Smooth muscle cell (in vitro differentiated cells): Measurements from ENCODE around the gene LILRB2. TPM values are rescaled to one million over a fixed set of nuclear protein-coding genes. Genes with fewer than 3 reads are reported as not detected.
"Not testable (repeated sequence)": the region's sequence is repeated elsewhere in the genome, so short reads cannot be mapped to it uniquely, and the experiment has no call there.

Source experiments
- DNase-seq: peaks from one replicate; lab custom pipeline; 2025; ENCODE audit not compliant: unreplicated experiment; lab: John Stamatoyannopoulos, UW
- H2AFZ ChIP-seq: fragments of 200-600 bp; sonication (generic); 2 replicates; pipeline ENCODE4 v1.6.0; 2016; ENCODE audit warnings: antibody characterized with exemption, low read depth, mild to moderate bottlenecking
- H3F3A ChIP-seq: fragments of 200-600 bp; sonication (generic); 2 replicates; pipeline ENCODE4 v1.6.0; 2017; ENCODE audit warnings: antibody characterized with exemption, low read depth
- H3K27ac ChIP-seq: fragments of 200-600 bp; sonication (generic); 2 replicates; pipeline ENCODE4 v1.5.1; 2016; ENCODE audit warnings: low read depth, mild to moderate bottlenecking
- H3K27me3 ChIP-seq: fragments of 200-600 bp; sonication (generic); 2 replicates; pipeline ENCODE4 v1.6.1; 2016; ENCODE audit warnings: low read depth, mild to moderate bottlenecking
- H3K36me3 ChIP-seq: fragments of 200-600 bp; sonication (generic); 2 replicates; pipeline ENCODE4 v1.5.1; 2016; ENCODE audit warnings: low read depth
- H3K4me1 ChIP-seq: fragments of 200-600 bp; sonication (generic); 2 replicates; pipeline ENCODE4 v1.5.1; 2016; ENCODE audit warnings: low read depth
- H3K4me2 ChIP-seq: fragments of 200-600 bp; sonication (generic); 2 replicates; pipeline ENCODE4 v1.6.0; 2016; ENCODE audit warnings: mild to moderate bottlenecking
- H3K4me3 ChIP-seq: fragments of 200-600 bp; sonication (generic); 2 replicates; pipeline ENCODE4 v1.5.1; 2016; ENCODE audit warnings: mild to moderate bottlenecking
- H3K79me2 ChIP-seq: fragments of 200-600 bp; sonication (generic); 2 replicates; pipeline ENCODE4 v1.6.0; 2016; ENCODE audit warnings: low read depth, mild to moderate bottlenecking
- H3K9ac ChIP-seq: fragments of 200-600 bp; sonication (generic); 2 replicates; pipeline ENCODE4 v1.6.0; 2016; ENCODE audit warnings: low read depth
- H3K9me3 ChIP-seq: fragments of 200-600 bp; sonication (generic); replicated peaks from 2 replicates; pipeline ENCODE4 v1.5.1; 2016; ENCODE audit warnings: low read depth
- H4K20me1 ChIP-seq: fragments of 200-600 bp; sonication (generic); 2 replicates; pipeline ENCODE4 v1.6.0; 2016; ENCODE audit warnings: low read depth
- WGBS: methylation state at CpG from one replicate; pipeline ENCODE4 v1.1.7; 2016; ENCODE audit warnings: low lambda C conversion rate; 5-methylcytosine and 5-hydroxymethylcytosine counted together
- microRNA-seq: library from miRNA; unstranded; fragments of <30 nt; microRNA quantifications from one replicate; pipeline ENCODE4, GENCODE V29; 2016; ENCODE audit warnings: borderline number of aligned reads
- polyA plus RNA-seq: library from polyadenylated mRNA; unstranded; fragments of >200 nt; fragmentation: Nextera tagmentation; extraction: Ambion mirVana; gene quantifications from 2 replicates; pipeline ENCODE4 v1.2.1, GENCODE V29; 2016
- small RNA-seq: library from RNA; depleted of rRNA; stranded (forward); fragments of <200 nt; gene quantifications from one replicate; pipeline ENCODE3, GENCODE V24; 2014
- total RNA-seq: library from RNA; depleted of rRNA; stranded (reverse); fragments of >200 nt; gene quantifications from 2 replicates; pipeline ENCODE4 v1.2.3, GENCODE V29; 2014
- TF ChIP-seq, protein P1 (sequence below): fragments of 200-600 bp; sonication (generic); IDR thresholded peaks from 2 replicates; pipeline ENCODE4 v1.5.1; 2017; ENCODE audit warnings: borderline replicate concordance, mild to moderate bottlenecking, antibody characterized with exemption; ENCODE audit not compliant: insufficient read depth, poor library complexity, severe bottlenecking

LILRB2 gene
- total and polyA plus RNA-seq, 2 experiments from 2014 or later: not detected

DNA sequence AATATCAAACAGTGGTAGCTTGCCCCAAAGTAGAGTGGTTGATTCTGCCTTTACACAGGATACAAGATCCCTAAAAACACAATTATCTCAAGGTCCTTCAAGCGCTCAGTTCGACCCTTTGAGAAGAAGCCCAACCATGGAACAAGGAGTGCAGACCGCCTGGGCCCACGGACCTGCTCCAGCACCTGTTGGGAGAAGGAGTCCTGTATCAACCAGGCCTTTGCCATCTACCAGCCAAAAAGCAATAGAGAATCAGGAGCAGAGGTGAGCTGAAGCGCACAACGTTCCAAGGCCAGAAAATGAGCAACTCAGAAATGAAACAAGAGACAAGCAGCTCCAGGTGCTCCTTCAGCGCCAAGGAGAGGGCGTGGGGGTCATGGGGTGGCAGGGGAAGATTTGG, 51.8 kb downstream of the LILRB2 start:
- Histone ChIP-seq H3K4me3 (no peak overlapping the region), H3K4me1 (no peaks in the 10 kb centered on the region), H3K36me3 (no peaks in the 10 kb centered on the region), H3K9ac (no peak overlapping the region), H3K27ac (no peak overlapping the region), H3K79me2 (no peaks in the 10 kb centered on the region), H3K27me3 (peaks cover 7% of the 10 kb centered on the region), H3F3A (no peaks in the 10 kb centered on the region), H2AFZ (no peak overlapping the region), H3K9me3 (no peaks in the 10 kb centered on the region), H3K4me2 (no peak overlapping the region), H4K20me1 (no peaks in the 10 kb centered on the region)
- no peak for DNase-seq
- TF ChIP-seq, protein P1, sequence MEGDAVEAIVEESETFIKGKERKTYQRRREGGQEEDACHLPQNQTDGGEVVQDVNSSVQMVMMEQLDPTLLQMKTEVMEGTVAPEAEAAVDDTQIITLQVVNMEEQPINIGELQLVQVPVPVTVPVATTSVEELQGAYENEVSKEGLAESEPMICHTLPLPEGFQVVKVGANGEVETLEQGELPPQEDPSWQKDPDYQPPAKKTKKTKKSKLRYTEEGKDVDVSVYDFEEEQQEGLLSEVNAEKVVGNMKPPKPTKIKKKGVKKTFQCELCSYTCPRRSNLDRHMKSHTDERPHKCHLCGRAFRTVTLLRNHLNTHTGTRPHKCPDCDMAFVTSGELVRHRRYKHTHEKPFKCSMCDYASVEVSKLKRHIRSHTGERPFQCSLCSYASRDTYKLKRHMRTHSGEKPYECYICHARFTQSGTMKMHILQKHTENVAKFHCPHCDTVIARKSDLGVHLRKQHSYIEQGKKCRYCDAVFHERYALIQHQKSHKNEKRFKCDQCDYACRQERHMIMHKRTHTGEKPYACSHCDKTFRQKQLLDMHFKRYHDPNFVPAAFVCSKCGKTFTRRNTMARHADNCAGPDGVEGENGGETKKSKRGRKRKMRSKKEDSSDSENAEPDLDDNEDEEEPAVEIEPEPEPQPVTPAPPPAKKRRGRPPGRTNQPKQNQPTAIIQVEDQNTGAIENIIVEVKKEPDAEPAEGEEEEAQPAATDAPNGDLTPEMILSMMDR: no peak
- WGBS: 89% methylated on average over 8 of the region's 8 CpGs

DNA sequence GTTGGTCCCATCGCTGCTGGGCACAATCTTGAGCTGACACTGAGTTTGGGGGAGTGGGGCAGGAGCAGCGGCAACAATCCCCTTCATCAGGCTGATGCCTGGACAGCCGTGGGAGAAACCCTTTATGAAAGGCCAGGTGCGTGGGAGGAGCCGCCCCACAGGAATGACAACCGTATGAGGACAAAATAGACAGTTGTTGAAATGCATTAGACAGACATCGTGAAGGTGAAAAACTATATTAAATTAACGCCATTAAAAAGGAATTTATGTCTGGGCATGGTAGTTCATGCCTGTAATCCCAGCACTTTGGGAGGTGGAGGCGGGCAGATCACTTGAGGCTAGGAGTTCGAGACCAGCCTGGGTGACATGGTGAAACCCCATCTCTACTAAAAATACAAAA, 56.3 kb downstream of the LILRB2 start:
- not testable (repeated sequence) for DNase-seq

DNA sequence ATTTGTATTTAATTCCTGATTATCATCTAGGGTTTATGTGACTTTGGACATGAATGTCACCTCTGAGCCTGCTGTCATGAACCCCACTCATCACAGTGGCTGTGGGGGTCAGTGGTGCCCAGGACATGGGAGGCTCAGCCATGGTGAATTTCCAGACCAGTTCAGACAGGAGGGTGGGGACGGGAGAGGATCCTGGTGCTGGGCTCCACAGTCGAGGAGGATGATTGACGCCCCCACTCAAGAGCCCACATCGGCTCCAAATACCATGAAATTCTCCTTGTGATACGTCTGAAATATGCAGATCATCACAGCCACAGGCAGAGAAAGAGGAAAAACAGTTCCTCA, 57.0 kb downstream of the LILRB2 start:
- H3K9ac ChIP-seq, H3K79me2 ChIP-seq, H2AFZ ChIP-seq, H3K9me3 ChIP-seq, H3K4me3 ChIP-seq, H3K4me1 ChIP-seq, H3K27me3 ChIP-seq, H3K36me3 ChIP-seq, H3F3A ChIP-seq, DNase-seq, H4K20me1 ChIP-seq, H3K4me2 ChIP-seq, H3K27ac ChIP-seq: not testable (repeated sequence)
- 92% methylated on average over 5 of the region's 5 CpGs for WGBS

More for the DNA sequence above, 56.3 kb downstream of the LILRB2 start:
- H3K79me2 ChIP-seq, H3K4me3 ChIP-seq, H3K27ac ChIP-seq, H3K27me3 ChIP-seq, H3K4me1 ChIP-seq, H3K4me2 ChIP-seq, H2AFZ ChIP-seq, H3K9me3 ChIP-seq, H4K20me1 ChIP-seq, H3K9ac ChIP-seq, H3K36me3 ChIP-seq, H3F3A ChIP-seq: not testable (repeated sequence)
- 89% methylated on average over 10 of the region's 10 CpGs for WGBS

Small RNAs within 50 kb of the gene (microRNA-seq; reads per million reads assigned to microRNA genes)
- not detected for gene MIR4752

Small RNAs within 50 kb of the gene (small RNA-seq; reads per million reads assigned to genes)
- gene AC245884.12 (not detected), gene MIR4752 (not detected), gene RNU6-1307P (not detected)

Other genes starting within 250 kb of the LILRB2 start
- not detected in 2 replicates for gene VSTM1, start 217.2 kb downstream of the LILRB2 start, total RNA-seq
- not detected in 2 replicates for gene VSTM1, start 217.2 kb downstream of the LILRB2 start, polyA plus RNA-seq
- not detected in 2 replicates for gene TARM1, start 199.7 kb downstream of the LILRB2 start, total RNA-seq
- gene TARM1, start 199.7 kb downstream of the LILRB2 start, polyA plus RNA-seq: not detected in 2 replicates
- 1.1 TPM in 1 of 2 replicates, not detected in the other for gene OSCAR, start 180.3 kb downstream of the LILRB2 start, total RNA-seq
- 0.90 and 1.7 TPM in 2 replicates for gene OSCAR, start 180.3 kb downstream of the LILRB2 start, polyA plus RNA-seq
- 9.5 and 29.8 TPM in 2 replicates for gene NDUFA3, start 178.3 kb downstream of the LILRB2 start, total RNA-seq
- gene NDUFA3, start 178.3 kb downstream of the LILRB2 start, polyA plus RNA-seq: 249 and 264 TPM in 2 replicates
- 14.2 and 17.1 TPM in 2 replicates for gene TFPT, start 165.5 kb downstream of the LILRB2 start, total RNA-seq
- 56.0 and 58.1 TPM in 2 replicates for gene TFPT, start 165.5 kb downstream of the LILRB2 start, polyA plus RNA-seq
- gene PRPF31, start 165.4 kb downstream of the LILRB2 start, total RNA-seq: 40.9 and 42.8 TPM in 2 replicates
- gene PRPF31, start 165.4 kb downstream of the LILRB2 start, polyA plus RNA-seq: 77.1 and 81.2 TPM in 2 replicates
- 12.4 and 14.1 TPM in 2 replicates for gene CNOT3, start 143.3 kb downstream of the LILRB2 start, total RNA-seq
- gene CNOT3, start 143.3 kb downstream of the LILRB2 start, polyA plus RNA-seq: 31.4 and 37.6 TPM in 2 replicates
- 3.2 and 10.9 TPM in 2 replicates for gene LENG1, start 121.4 kb downstream of the LILRB2 start, total RNA-seq
- 14.1 and 17.6 TPM in 2 replicates for gene LENG1, start 121.4 kb downstream of the LILRB2 start, polyA plus RNA-seq
- gene TMC4, start 108.0 kb downstream of the LILRB2 start, total RNA-seq: 5.9 and 7.3 TPM in 2 replicates
- gene TMC4, start 108.0 kb downstream of the LILRB2 start, polyA plus RNA-seq: 6.7 and 28.0 TPM in 2 replicates
- gene MBOAT7, start 91.5 kb downstream of the LILRB2 start, total RNA-seq: 76.8 and 110 TPM in 2 replicates
- gene MBOAT7, start 91.5 kb downstream of the LILRB2 start, polyA plus RNA-seq: 106 and 195 TPM in 2 replicates
- 45.8 and 53.7 TPM in 2 replicates for gene TSEN34, start 89.8 kb downstream of the LILRB2 start, total RNA-seq
- 79.5 and 91.7 TPM in 2 replicates for gene TSEN34, start 89.8 kb downstream of the LILRB2 start, polyA plus RNA-seq
- 1,047 and 1,149 TPM in 2 replicates for gene RPS9, start 80.3 kb downstream of the LILRB2 start, total RNA-seq
- 347 and 352 TPM in 2 replicates for gene RPS9, start 80.3 kb downstream of the LILRB2 start, polyA plus RNA-seq
- gene LILRB3, start 58.1 kb downstream of the LILRB2 start, total RNA-seq: not detected in 2 replicates
- gene LILRB3, start 58.1 kb downstream of the LILRB2 start, polyA plus RNA-seq: 0.06 and 0.70 TPM in 2 replicates
- not detected in 2 replicates for gene LILRA6, start 38.3 kb downstream of the LILRB2 start, total RNA-seq
- gene LILRA6, start 38.3 kb downstream of the LILRB2 start, polyA plus RNA-seq: not detected in 2 replicates
- not detected in 2 replicates for gene LILRB5, start 23.8 kb downstream of the LILRB2 start, total RNA-seq
- gene LILRB5, start 23.8 kb downstream of the LILRB2 start, polyA plus RNA-seq: not detected in 2 replicates
- not detected in 2 replicates for gene LILRA5, start 32.1 kb upstream of the LILRB2 start, total RNA-seq
- gene LILRA5, start 32.1 kb upstream of the LILRB2 start, polyA plus RNA-seq: not detected in 2 replicates
- not detected in 2 replicates for gene LILRA4, start 58.1 kb upstream of the LILRB2 start, total RNA-seq
- gene LILRA4, start 58.1 kb upstream of the LILRB2 start, polyA plus RNA-seq: not detected in 2 replicates
- not detected in 2 replicates for gene LAIR1, start 83.8 kb upstream of the LILRB2 start, total RNA-seq
- gene LAIR1, start 83.8 kb upstream of the LILRB2 start, polyA plus RNA-seq: not detected in 2 replicates
- gene TTYH1, start 134.4 kb upstream of the LILRB2 start, total RNA-seq: 0.40 and 2.6 TPM in 2 replicates
- 0.65 and 2.1 TPM in 2 replicates for gene TTYH1, start 134.4 kb upstream of the LILRB2 start, polyA plus RNA-seq
- gene LENG8, start 168.1 kb upstream of the LILRB2 start, total RNA-seq: 32.9 and 39.2 TPM in 2 replicates
- 27.6 and 60.1 TPM in 2 replicates for gene LENG8, start 168.1 kb upstream of the LILRB2 start, polyA plus RNA-seq
- gene LENG9, start 182.7 kb upstream of the LILRB2 start, total RNA-seq: 1.7 and 4.1 TPM in 2 replicates
- 0.57 and 1.3 TPM in 2 replicates for gene LENG9, start 182.7 kb upstream of the LILRB2 start, polyA plus RNA-seq
- 33.6 and 74.0 TPM in 2 replicates for gene CDC42EP5, start 192.2 kb upstream of the LILRB2 start, total RNA-seq
- gene CDC42EP5, start 192.2 kb upstream of the LILRB2 start, polyA plus RNA-seq: 94.1 and 99.8 TPM in 2 replicates
- not detected in 2 replicates for gene LAIR2, start 221.7 kb upstream of the LILRB2 start, total RNA-seq
- not detected in 2 replicates for gene LAIR2, start 221.7 kb upstream of the LILRB2 start, polyA plus RNA-seq